A549 treated with Hydrocortisone at 1 μM for 4 hours (cell line): ENCODE results near the gene JPT2. TPM values are rescaled to one million over a fixed set of nuclear protein-coding genes. Genes with fewer than 3 reads are reported as not detected.

ENCODE experiments used
- total RNA-seq: library from RNA; stranded (reverse); fragments of 200-300 nt; extraction: Qiagen RNA extraction; gene quantifications from 5 replicates; pipeline ENCODE4 v1.2.3, GENCODE V29; 2022

The JPT2 gene, protein sequence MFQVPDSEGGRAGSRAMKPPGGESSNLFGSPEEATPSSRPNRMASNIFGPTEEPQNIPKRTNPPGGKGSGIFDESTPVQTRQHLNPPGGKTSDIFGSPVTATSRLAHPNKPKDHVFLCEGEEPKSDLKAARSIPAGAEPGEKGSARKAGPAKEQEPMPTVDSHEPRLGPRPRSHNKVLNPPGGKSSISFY
- 170 to 228 TPM (median 171 TPM) in 5 replicates for total RNA-seq

DNA sequence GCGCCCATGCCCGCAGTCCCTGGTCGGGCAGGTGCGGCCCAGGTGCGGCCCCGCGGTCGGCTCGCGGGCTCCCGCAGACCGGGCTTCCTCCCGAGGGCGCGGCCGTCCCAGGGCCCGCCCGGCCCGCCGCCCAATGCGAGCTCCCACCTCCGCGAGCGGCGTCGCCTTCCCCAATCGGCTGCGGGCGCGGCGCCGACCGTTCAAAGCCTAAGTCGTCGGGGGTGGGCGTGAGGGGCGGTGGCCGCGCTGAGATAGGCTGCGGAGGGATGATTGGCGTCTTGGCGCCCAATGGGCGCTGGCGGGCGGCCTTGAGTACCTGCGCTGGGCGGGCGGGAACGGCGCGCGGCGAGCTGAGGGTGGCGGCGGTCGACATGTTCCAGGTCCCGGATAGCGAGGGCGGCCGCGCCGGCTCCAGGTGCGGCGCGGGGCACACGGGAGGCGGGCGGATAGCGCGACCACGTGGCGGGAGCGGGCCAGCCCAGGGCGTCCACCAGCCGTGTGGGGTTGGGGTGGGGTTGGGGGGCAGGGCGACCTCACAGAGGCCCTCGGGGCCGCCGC is at the start of gene JPT2:
TSS of gene JPT2 (plus strand) at position 338 of the 558 bp plus-strand sequence. CDS start at position 372, 34 bp downstream.

DNA sequence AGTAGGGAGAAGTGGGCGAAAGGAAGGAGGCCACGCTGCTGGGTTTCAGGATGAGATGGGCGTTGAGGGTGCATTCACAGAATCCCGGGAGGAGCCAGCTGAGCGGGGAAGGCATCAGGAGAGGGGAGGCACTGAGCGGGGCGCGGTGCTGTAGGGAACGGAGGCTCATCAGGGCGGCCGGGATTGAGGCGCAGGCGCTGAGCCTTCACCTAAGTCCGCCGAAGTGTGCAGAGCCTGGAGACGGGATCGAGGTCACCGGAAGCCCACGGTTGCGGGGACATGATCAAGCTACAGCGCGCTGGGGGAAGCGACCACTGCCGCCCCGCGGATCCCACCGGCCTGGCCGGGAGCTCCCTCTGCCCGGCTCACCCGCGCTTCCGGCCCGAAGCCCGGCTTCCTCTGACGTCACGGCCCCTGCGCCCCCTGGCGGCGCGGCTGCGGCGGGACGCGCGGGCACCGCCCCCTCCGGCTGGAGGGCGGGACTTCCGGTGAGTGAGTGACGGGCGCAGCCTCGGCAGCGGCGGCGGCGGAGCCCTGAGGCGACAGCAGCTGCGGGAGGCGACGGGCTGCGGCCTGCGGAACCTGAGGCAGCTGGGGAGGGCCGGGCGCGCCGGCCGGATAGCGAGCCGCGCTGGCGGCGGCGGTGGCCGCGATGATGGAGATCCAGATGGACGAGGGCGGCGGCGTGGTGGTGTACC is 27.8 kb downstream of the JPT2 start, which contains the start of gene MAPK8IP3:
TSS of gene MAPK8IP3 (plus strand) at position 508 of the 698 bp plus-strand sequence. CDS start at position 653, 145 bp downstream.

Other genes with a start within 250 kb of the JPT2 start
- not detected in 5 replicates for gene PERCC1, start 247.2 kb upstream of the JPT2 start, total RNA-seq
- 0.06 to 0.33 TPM (median 0.27 TPM) in 5 replicates for gene CCDC154, start 233.7 kb upstream of the JPT2 start, total RNA-seq
- gene CLCN7, start 203.3 kb upstream of the JPT2 start, total RNA-seq = 65.8 to 70.2 TPM (median 68.1 TPM) in 5 replicates
- gene PTX4, start 189.3 kb upstream of the JPT2 start, total RNA-seq = not detected in 5 replicates
- gene TELO2, start 184.9 kb upstream of the JPT2 start, total RNA-seq = 33.6 to 38.1 TPM (median 35.9 TPM) in 5 replicates
- 0.07 to 0.23 TPM (median 0.12 TPM) in 3 of 5 replicates, not detected in the others for gene TMEM204, start 144.6 kb upstream of the JPT2 start, total RNA-seq
- gene IFT140, start 66.2 kb upstream of the JPT2 start, total RNA-seq = 6.3 to 9.5 TPM (median 8.4 TPM) in 5 replicates
- gene CRAMP1, start 65.9 kb upstream of the JPT2 start, total RNA-seq = 13.3 to 16.8 TPM (median 14.3 TPM) in 5 replicates
- 49.3 to 62.0 TPM (median 54.2 TPM) in 5 replicates for gene MAPK8IP3, start 27.9 kb downstream of the JPT2 start, total RNA-seq
- 26.6 to 61.2 TPM (median 60.2 TPM) in 5 replicates for gene NME3, start 93.3 kb downstream of the JPT2 start, total RNA-seq
- 7.3 to 10.3 TPM (median 10.0 TPM) in 5 replicates for gene EME2, start 94.5 kb downstream of the JPT2 start, total RNA-seq
- 152 to 264 TPM (median 244 TPM) in 5 replicates for gene MRPS34, start 94.9 kb downstream of the JPT2 start, total RNA-seq
- gene SPSB3, start 104.3 kb downstream of the JPT2 start, total RNA-seq = 17.7 to 28.2 TPM (median 24.7 TPM) in 5 replicates
- 57.8 to 83.0 TPM (median 82.4 TPM) in 5 replicates for gene NUBP2, start 104.7 kb downstream of the JPT2 start, total RNA-seq
- gene IGFALS, start 115.4 kb downstream of the JPT2 start, total RNA-seq = 0.06 to 0.21 TPM (median 0.10 TPM) in 4 of 5 replicates, not detected in the other
- gene HAGH, start 148.5 kb downstream of the JPT2 start, total RNA-seq = 60.7 to 69.0 TPM (median 64.0 TPM) in 5 replicates
- 45.5 to 52.7 TPM (median 47.8 TPM) in 5 replicates for gene FAHD1, start 148.9 kb downstream of the JPT2 start, total RNA-seq
- 1.1 to 1.6 TPM (median 1.3 TPM) in 5 replicates for gene MEIOB, start 193.9 kb downstream of the JPT2 start, total RNA-seq
- 0.83 to 2.1 TPM (median 1.8 TPM) in 5 replicates for gene HS3ST6, start 240.1 kb downstream of the JPT2 start, total RNA-seq